NCI-H2081 (cell line): ENCODE data around the gene SP6.
A peak's percentile ranks its signal among the peaks of the same experiment; 100 is the strongest.

ENCODE experiments used
- DNase-seq, 2 experiments: peaks; one replicate each; lab custom pipeline; 2025; lab: John Stamatoyannopoulos, UW

SP6 gene

GRCh38 chr17:47879776-47880454 lies 29.0 kb upstream of the SP6 start:
- DNase-seq: no peak

- DNase-seq: no peak
Observed at GRCh38 chr17:47879028-47879585, 28.1 kb upstream of the SP6 start.

GRCh38 chr17:47878203-47879027 lies 27.5 kb upstream of the SP6 start:
- DNase-seq: no peak

GRCh38 chr17:47877368-47878034 lies 26.5 kb upstream of the SP6 start:
- DNase-seq: no peak

GRCh38 chr17:47875011-47875985 lies 24.3 kb upstream of the SP6 start:
- no peak for DNase-seq

GRCh38 chr17:47873200-47874090 lies 22.5 kb upstream of the SP6 start:
- DNase-seq: no peak

- no peak for DNase-seq
Observed at GRCh38 chr17:47872651-47873161, 21.7 kb upstream of the SP6 start.

GRCh38 chr17:47872019-47872650 lies 21.2 kb upstream of the SP6 start:
- no peak for DNase-seq

- no peak for DNase-seq
Observed at GRCh38 chr17:47871048-47871447, 20.1 kb upstream of the SP6 start.

- DNase-seq: no peak
Observed at GRCh38 chr17:47870056-47870455, 19.1 kb upstream of the SP6 start.

- DNase-seq: no peak
Observed at GRCh38 chr17:47869114-47869513, 18.2 kb upstream of the SP6 start.

- DNase-seq: no peak
Observed at GRCh38 chr17:47867813-47868533, 17.0 kb upstream of the SP6 start.

GRCh38 chr17:47866941-47867340 lies 16.0 kb upstream of the SP6 start:
- no peak for DNase-seq

- no peak for DNase-seq
Observed at GRCh38 chr17:47864791-47865216, 13.8 kb upstream of the SP6 start.

- DNase-seq: peak in 1 of 2 experiments; percentile 60
Observed at GRCh38 chr17:47862621-47863440, 11.9 kb upstream of the SP6 start.

GRCh38 chr17:47860386-47860785 lies 9.4 kb upstream of the SP6 start:
- DNase-seq: no peak

- no peak for DNase-seq
Observed at GRCh38 chr17:47857551-47858455, 6.8 kb upstream of the SP6 start.
